HepG2 (cell line): ENCODE measurements around the gene RNGTT. TPM values are rescaled to one million over a fixed set of nuclear protein-coding genes. Genes with fewer than 3 reads are reported as not detected.

Experiments
- ARHGAP35 ChIP-seq: sonication (generic); formaldehyde crosslinking; IDR thresholded peaks from 2 replicates; pipeline ENCODE4 v1.9.0; 2022; ENCODE audit warnings: mild to moderate bottlenecking, inconsistent platforms, moderate library complexity, missing genetic modification reagents, borderline replicate concordance
- ERF ChIP-seq: IDR thresholded peaks from 2 replicates; pipeline ENCODE4 v1.6.1; 2018; ENCODE audit warnings: missing biosample characterization, missing genetic modification reagents
- FIP1L1 ChIP-seq: fragments of 200-400 bp; formaldehyde crosslinking; IDR thresholded peaks from 2 replicates; pipeline ENCODE4 v1.6.1; 2018; ENCODE audit warnings: low read depth, mild to moderate bottlenecking, low read length, moderate library complexity, borderline replicate concordance; ENCODE audit not compliant: insufficient read depth
- MAFG ChIP-seq: sonication (generic); formaldehyde crosslinking; IDR thresholded peaks from 2 replicates; pipeline ENCODE4 v1.5.1; 2020; ENCODE audit warnings: mild to moderate bottlenecking, missing genetic modification reagents
- RARA ChIP-seq: IDR thresholded peaks from 2 replicates; pipeline ENCODE4 v1.6.1; 2016; ENCODE audit warnings: missing genetic modification reagents, missing compliant biosample characterization
- RNF2 ChIP-seq: fragments of 450-650 bp; conservative IDR thresholded peaks from 2 replicates; pipeline ENCODE4 v1.6.1; 2016; ENCODE audit warnings: low read depth
- SALL1 ChIP-seq: sonication (generic); formaldehyde crosslinking; IDR thresholded peaks from 2 replicates; pipeline ENCODE4 v1.8.0; 2022; ENCODE audit warnings: mild to moderate bottlenecking, missing genetic modification reagents
- SMAD3 ChIP-seq: sonication (generic); formaldehyde crosslinking; IDR thresholded peaks from 2 replicates; pipeline ENCODE4 v1.4.0; 2020; ENCODE audit warnings: missing genetic modification reagents
- TAF1 ChIP-seq: sonication (generic); formaldehyde crosslinking; IDR thresholded peaks from 2 replicates; pipeline ENCODE4 v1.4.0; 2020; ENCODE audit warnings: missing genetic modification reagents
- ZFP36 ChIP-seq: fragments of 150-350 bp; IDR thresholded peaks from 2 replicates; pipeline ENCODE4 v1.6.1; 2018; ENCODE audit warnings: borderline replicate concordance, low read length, low read depth; ENCODE audit not compliant: partially characterized antibody
- ZKSCAN5 ChIP-seq: sonication (generic); formaldehyde crosslinking; IDR thresholded peaks from 2 replicates; pipeline ENCODE4 v1.5.1; 2020; ENCODE audit warnings: mild to moderate bottlenecking, missing genetic modification reagents
- ZNF121 ChIP-seq: sonication (generic); formaldehyde crosslinking; IDR thresholded peaks from 2 replicates; pipeline ENCODE4 v1.5.0; 2020; ENCODE audit warnings: mild to moderate bottlenecking, missing genetic modification reagents
- ZNF563 ChIP-seq: sonication (generic); formaldehyde crosslinking; IDR thresholded peaks from 2 replicates; pipeline ENCODE4 v1.8.0; 2022; ENCODE audit warnings: mild to moderate bottlenecking, moderate library complexity, missing genetic modification reagents
- ZNF570 ChIP-seq: sonication (generic); formaldehyde crosslinking; IDR thresholded peaks from 2 replicates; pipeline ENCODE4 v1.4.0; 2020; ENCODE audit warnings: mild to moderate bottlenecking, missing genetic modification reagents, borderline replicate concordance
- ZNF644 ChIP-seq: IDR thresholded peaks from 2 replicates; pipeline ENCODE4 v1.6.1; 2016; ENCODE audit warnings: low read depth
- ZNF776 ChIP-seq: sonication (generic); formaldehyde crosslinking; IDR thresholded peaks from 2 replicates; pipeline ENCODE4 v1.4.0; 2020; ENCODE audit warnings: mild to moderate bottlenecking, missing genetic modification reagents
- polyA plus RNA-seq, 8 experiments: library from polyadenylated mRNA; depleted of rRNA in 3 of 8; stranded (reverse) in 7 of 8; unstranded in 1 of 8; fragments of >200 nt; fragmentation: Illumina TruSeq in 4 of 8; extraction: Trizol in 4 of 8; gene quantifications; 2 replicates each; pipeline versions ENCODE4 v1.2.1 to v1.2.3, GENCODE V29; 2011 to 2016; ENCODE audit warnings: low read depth in 4 of 8, missing spikeins in 1 of 8, mixed read lengths in 1 of 8; ENCODE audit not compliant: insufficient read depth in 1 of 8
- total RNA-seq, 5 experiments: library from RNA; depleted of rRNA; stranded (reverse); fragments of >200 nt; fragmentation: Illumina TruSeq; extraction: Trizol; gene quantifications; 2 replicates each; pipeline ENCODE4 v1.2.3, GENCODE V29; 2016; ENCODE audit warnings: low read depth in 1 of 5
- TF ChIP-seq, protein P1 (sequence below): IDR thresholded peaks from 2 replicates; pipeline ENCODE4 v1.6.1; 2016; ENCODE audit warnings: missing compliant biosample characterization, missing genetic modification reagents, borderline replicate concordance
- TF ChIP-seq, protein P2 (sequence below), 2 experiments: sonication (generic) in 1 of 2; formaldehyde crosslinking in 1 of 2; IDR thresholded peaks; 2 replicates each; pipeline versions ENCODE4 v1.5.1 to v1.6.1; 2011 to 2020; ENCODE audit warnings: borderline replicate concordance in 1 of 2, low read depth in 1 of 2, low read length in 1 of 2, mild to moderate bottlenecking in 1 of 2, missing genetic modification reagents in 1 of 2, moderate library complexity in 1 of 2
- TF ChIP-seq, protein P3 (sequence below): sonication (generic); formaldehyde crosslinking; conservative IDR thresholded peaks from 2 replicates; pipeline ENCODE4 v1.8.0; 2022; ENCODE audit warnings: low read depth, missing genetic modification reagents
- TF ChIP-seq, protein P4 (sequence below): sonication (generic); formaldehyde crosslinking; IDR thresholded peaks from 2 replicates; pipeline ENCODE4 v1.4.0; 2020; ENCODE audit warnings: missing genetic modification reagents

The RNGTT gene
- total and polyA plus RNA-seq, 2 of the 13 experiments (the other 11 are each of a cell fraction or from before 2014, with no cell fraction given) = 6.0 to 22.6 TPM

DNA sequence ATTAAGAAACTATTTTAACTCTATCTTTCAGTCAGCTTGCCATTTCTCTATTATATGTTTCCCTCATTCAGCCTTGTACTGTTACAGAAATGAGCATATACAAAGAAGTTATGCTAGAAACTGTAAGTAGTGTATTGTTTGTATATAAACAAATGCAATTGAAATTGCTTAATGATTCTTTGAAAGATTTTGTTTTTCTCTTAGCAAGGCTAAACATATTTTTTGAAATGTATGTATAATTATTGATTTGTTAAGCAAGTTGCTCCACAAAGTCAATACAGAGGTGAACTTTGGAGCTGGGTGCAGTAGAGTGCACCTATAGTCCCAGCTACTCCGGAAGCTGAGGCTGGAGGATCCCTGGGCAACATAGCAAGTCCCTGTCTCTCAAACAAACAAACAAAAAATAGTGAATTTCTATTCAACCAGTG lies 253.6 kb downstream of the RNGTT start (continued):
- TF ChIP-seq, protein P1, sequence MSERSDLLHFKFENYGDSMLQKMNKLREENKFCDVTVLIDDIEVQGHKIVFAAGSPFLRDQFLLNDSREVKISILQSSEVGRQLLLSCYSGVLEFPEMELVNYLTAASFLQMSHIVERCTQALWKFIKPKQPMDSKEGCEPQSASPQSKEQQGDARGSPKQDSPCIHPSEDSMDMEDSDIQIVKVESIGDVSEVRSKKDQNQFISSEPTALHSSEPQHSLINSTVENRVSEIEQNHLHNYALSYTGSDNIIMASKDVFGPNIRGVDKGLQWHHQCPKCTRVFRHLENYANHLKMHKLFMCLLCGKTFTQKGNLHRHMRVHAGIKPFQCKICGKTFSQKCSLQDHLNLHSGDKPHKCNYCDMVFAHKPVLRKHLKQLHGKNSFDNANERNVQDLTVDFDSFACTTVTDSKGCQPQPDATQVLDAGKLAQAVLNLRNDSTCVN (CRISPR knock-in tag) = no peak
- no peak for TF ChIP-seq ZNF563 (CRISPR knock-in tag)
- no peak for TF ChIP-seq ARHGAP35 (CRISPR knock-in tag)
- peak; percentile 74; the same call in 1 of the 2 replicates for TF ChIP-seq SMAD3
- no peak for TF ChIP-seq MAFG (CRISPR knock-in tag)
- no peak for TF ChIP-seq FIP1L1
- TF ChIP-seq ZNF121 (CRISPR knock-in tag) = peak; percentile 90
- TF ChIP-seq, protein P2, sequence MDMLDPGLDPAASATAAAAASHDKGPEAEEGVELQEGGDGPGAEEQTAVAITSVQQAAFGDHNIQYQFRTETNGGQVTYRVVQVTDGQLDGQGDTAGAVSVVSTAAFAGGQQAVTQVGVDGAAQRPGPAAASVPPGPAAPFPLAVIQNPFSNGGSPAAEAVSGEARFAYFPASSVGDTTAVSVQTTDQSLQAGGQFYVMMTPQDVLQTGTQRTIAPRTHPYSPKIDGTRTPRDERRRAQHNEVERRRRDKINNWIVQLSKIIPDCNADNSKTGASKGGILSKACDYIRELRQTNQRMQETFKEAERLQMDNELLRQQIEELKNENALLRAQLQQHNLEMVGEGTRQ (IDR thresholded peaks at IDR 0.05; ENCODE audit: low read depth, low read length) = no peak
- TF ChIP-seq, protein P2 (CRISPR knock-in tag; IDR thresholded peaks at IDR 0.05; ENCODE audit: borderline replicate concordance) = no peak
- no peak for TF ChIP-seq ZNF776 (CRISPR knock-in tag)
- 0 out of 2 replicates have a peak, but pooled peaks have one; percentile 36 for TF ChIP-seq ZNF644
- peak; percentile 100 for TF ChIP-seq SALL1
- no peak for TF ChIP-seq TAF1
- peak; percentile 76; the same call in 1 of the 2 replicates for TF ChIP-seq ERF (CRISPR knock-in tag)
- peak; percentile 70 for TF ChIP-seq RARA (CRISPR knock-in tag)
- TF ChIP-seq ZKSCAN5 (CRISPR knock-in tag) = no peak
- no peak for TF ChIP-seq ZFP36
- TF ChIP-seq, protein P3, sequence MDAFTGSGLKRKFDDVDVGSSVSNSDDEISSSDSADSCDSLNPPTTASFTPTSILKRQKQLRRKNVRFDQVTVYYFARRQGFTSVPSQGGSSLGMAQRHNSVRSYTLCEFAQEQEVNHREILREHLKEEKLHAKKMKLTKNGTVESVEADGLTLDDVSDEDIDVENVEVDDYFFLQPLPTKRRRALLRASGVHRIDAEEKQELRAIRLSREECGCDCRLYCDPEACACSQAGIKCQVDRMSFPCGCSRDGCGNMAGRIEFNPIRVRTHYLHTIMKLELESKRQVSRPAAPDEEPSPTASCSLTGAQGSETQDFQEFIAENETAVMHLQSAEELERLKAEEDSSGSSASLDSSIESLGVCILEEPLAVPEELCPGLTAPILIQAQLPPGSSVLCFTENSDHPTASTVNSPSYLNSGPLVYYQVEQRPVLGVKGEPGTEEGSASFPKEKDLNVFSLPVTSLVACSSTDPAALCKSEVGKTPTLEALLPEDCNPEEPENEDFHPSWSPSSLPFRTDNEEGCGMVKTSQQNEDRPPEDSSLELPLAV = no peak
- TF ChIP-seq RNF2 = no peak
- no peak for TF ChIP-seq ZNF570 (CRISPR knock-in tag)
- TF ChIP-seq, protein P4, sequence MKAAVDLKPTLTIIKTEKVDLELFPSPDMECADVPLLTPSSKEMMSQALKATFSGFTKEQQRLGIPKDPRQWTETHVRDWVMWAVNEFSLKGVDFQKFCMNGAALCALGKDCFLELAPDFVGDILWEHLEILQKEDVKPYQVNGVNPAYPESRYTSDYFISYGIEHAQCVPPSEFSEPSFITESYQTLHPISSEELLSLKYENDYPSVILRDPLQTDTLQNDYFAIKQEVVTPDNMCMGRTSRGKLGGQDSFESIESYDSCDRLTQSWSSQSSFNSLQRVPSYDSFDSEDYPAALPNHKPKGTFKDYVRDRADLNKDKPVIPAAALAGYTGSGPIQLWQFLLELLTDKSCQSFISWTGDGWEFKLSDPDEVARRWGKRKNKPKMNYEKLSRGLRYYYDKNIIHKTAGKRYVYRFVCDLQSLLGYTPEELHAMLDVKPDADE (CRISPR knock-in tag) = no peak
